K562 (cell line): ENCODE results near the gene RBSN. TPM values are rescaled to one million over a fixed set of nuclear protein-coding genes. Genes with fewer than 3 reads are reported as not detected.

Experiments
- ATAC-seq: fragments of 200-7000 bp; cut with Tn5 transposase; 3 replicates; pipeline ENCODE4 v1.9.1; 2020; ENCODE audit warnings: moderate library complexity
- BruUV-seq: library from RNA; stranded (reverse); fragments of 400-500 nt; replicated peaks from 2 replicates; lab custom pipeline; 2021; lab: Mats Ljungman, UMichigan
- CTCF ChIA-PET: fragments of 300-600 bp; formaldehyde crosslinking; extraction: SDS; loops from one replicate; lab custom pipeline; 2021; ENCODE audit warnings: low intra/inter-chr PET ratio; lab: Yijun Ruan, JAX
- POLR2A ChIA-PET: fragments of 300-600, 350-650 bp; sonication (Branson Sonifier 250); formaldehyde crosslinking; extraction: SDS; loops from one replicate; lab custom pipeline; 2021; ENCODE audit warnings: antibody characterized with exemption, inconsistent platforms; lab: Yijun Ruan, JAX
- DNase-seq, 4 experiments: peaks; one replicate each; pipeline versions ENCODE4 v3.0.0 to v3.0.0-alpha.2; 2011 to 2018; ENCODE audit warnings: low spot score in 3 of 4, mixed read lengths in 3 of 4; ENCODE audit errors: extremely low read depth in 1 of 4
- FAIRE-seq: peaks from 2 replicates; lab custom pipeline; 2011; peaks lifted over from hg19 to GRCh38; lab: Jason Lieb, UNC
- H2AFZ ChIP-seq: 2 replicates; pipeline ENCODE4 v1.6.0; 2011; ENCODE audit warnings: low read depth, low read length, control low read depth, inconsistent platforms
- H3K27ac ChIP-seq: fragments of 200-600 bp; 3 replicates; pipeline ENCODE4 v1.8.0; 2011; ENCODE audit warnings: low read depth, mild to moderate bottlenecking, control low read depth, inconsistent platforms, low read length, moderate library complexity, mixed read lengths; ENCODE audit errors: extremely low read depth
- H3K27me3 ChIP-seq, 2 experiments: fragments of 300-600 bp in 1 of 2; 2 replicates in 1 of 2; 3 replicates in 1 of 2; pipeline versions ENCODE4 v1.6.0 to v1.8.0; 2011; ENCODE audit warnings: inconsistent platforms in 2 of 2, low read length in 2 of 2, mild to moderate bottlenecking in 1 of 2, mixed read lengths in 1 of 2, moderate library complexity in 1 of 2; ENCODE audit not compliant: control insufficient read depth in 2 of 2, insufficient read depth in 2 of 2
- H3K36me3 ChIP-seq: fragments of 300-600 bp; 3 replicates; pipeline ENCODE4 v1.8.0; 2011; ENCODE audit warnings: mild to moderate bottlenecking, low read length, inconsistent platforms; ENCODE audit not compliant: control insufficient read depth, insufficient read depth
- H3K4me1 ChIP-seq, 2 experiments: fragments of 200-600 bp in 1 of 2; replicated peaks in 1 of 2; 2 replicates in 1 of 2; 3 replicates in 1 of 2; pipeline versions ENCODE4 v1.5.1 to v1.8.0; 2011; ENCODE audit warnings: inconsistent platforms in 2 of 2, low read length in 2 of 2, mild to moderate bottlenecking in 1 of 2, mixed read lengths in 1 of 2, moderate library complexity in 1 of 2; ENCODE audit not compliant: control insufficient read depth in 2 of 2, insufficient read depth in 2 of 2
- H3K4me2 ChIP-seq: 2 replicates; pipeline ENCODE4 v1.6.1; 2011; ENCODE audit warnings: low read length, control low read depth, inconsistent platforms, mixed read lengths; ENCODE audit not compliant: insufficient read depth
- H3K4me3 ChIP-seq: fragments of 200-600 bp; sonication (generic), shearing (Covaris generic); 2 replicates; pipeline ENCODE4 v1.5.1; 2016; ENCODE audit warnings: control low read depth, inconsistent platforms
- H3K79me2 ChIP-seq: fragments of 200-600 bp; 3 replicates; pipeline ENCODE4 v1.8.0; 2011; ENCODE audit warnings: low read length, inconsistent platforms; ENCODE audit not compliant: control insufficient read depth, insufficient read depth
- H3K9ac ChIP-seq, 2 experiments: 2 replicates each; pipeline versions ENCODE4 v1.6.0 to v1.6.1; 2011; ENCODE audit warnings: low read depth in 2 of 2, low read length in 2 of 2, control low read depth in 1 of 2, inconsistent platforms in 1 of 2, mild to moderate bottlenecking in 1 of 2, mixed read lengths in 1 of 2; ENCODE audit not compliant: insufficient read depth in 1 of 2
- H3K9me1 ChIP-seq: one replicate; pipeline ENCODE4 v1.6.0; 2011; ENCODE audit warnings: inconsistent platforms, mild to moderate bottlenecking, low read length, moderate library complexity; ENCODE audit not compliant: control insufficient read depth, insufficient read depth
- H3K9me3 ChIP-seq: replicated peaks from 2 replicates; pipeline ENCODE4 v1.5.1; 2011; ENCODE audit warnings: low read depth, low read length, inconsistent platforms; ENCODE audit not compliant: control insufficient read depth, insufficient read depth
- H4K20me1 ChIP-seq: replicated peaks from 2 replicates; pipeline ENCODE4 v1.6.1; 2011; ENCODE audit warnings: low read length, inconsistent platforms, mixed read lengths; ENCODE audit not compliant: control insufficient read depth, insufficient read depth
- ARNT ChIP-seq, 2 experiments: fragments of 450-650 bp; IDR thresholded peaks; 2 replicates each; pipeline ENCODE4 v1.6.1; 2016; ENCODE audit warnings: mild to moderate bottlenecking in 1 of 2
- CAMTA2 ChIP-seq: fragments of 250-450 bp; sonication (Bioruptor Pico); conservative IDR thresholded peaks from 2 replicates; pipeline ENCODE4 v1.5.1; 2022
- CBFA2T3 ChIP-seq: fragments of 450-650 bp; IDR thresholded peaks from 2 replicates; pipeline ENCODE4 v1.6.1; 2017
- ETV6 ChIP-seq, 3 experiments: fragments of 150-350 bp in 1 of 3; sonication (generic) in 1 of 3; formaldehyde crosslinking in 1 of 3; IDR thresholded peaks; 2 replicates each; pipeline versions ENCODE4 v1.6.1 to v1.8.0; 2014 to 2022; ENCODE audit warnings: borderline replicate concordance in 2 of 3, low read depth in 2 of 3, antibody characterized with exemption in 1 of 3, low read length in 1 of 3, mild to moderate bottlenecking in 1 of 3, missing genetic modification reagents in 1 of 3
- KLF10 ChIP-seq: fragments of 250-450 bp; sonication (Bioruptor Pico); IDR thresholded peaks from 2 replicates; pipeline ENCODE4 v1.6.1; 2021; ENCODE audit warnings: matching md5 sums
- PHTF2 ChIP-seq: fragments of 250-450 bp; sonication (Bioruptor Pico); IDR thresholded peaks from 2 replicates; pipeline ENCODE4 v1.5.0; 2021; ENCODE audit warnings: mild to moderate bottlenecking
- PTBP1 ChIP-seq: fragments of 200-400 bp; formaldehyde crosslinking; IDR thresholded peaks from 2 replicates; pipeline ENCODE4 v1.6.1; 2017; ENCODE audit warnings: low read depth, low read length
- TAF7 ChIP-seq: fragments of 450-650 bp; IDR thresholded peaks from 2 replicates; pipeline ENCODE4 v1.6.1; 2016; ENCODE audit warnings: missing genetic modification characterization, missing compliant biosample characterization
- TGIF2 ChIP-seq: sonication (generic); formaldehyde crosslinking; IDR thresholded peaks from 2 replicates; pipeline ENCODE4 v1.8.1; 2022; ENCODE audit warnings: mild to moderate bottlenecking, missing genetic modification reagents, moderate library complexity
- TRIM24 ChIP-seq, 2 experiments: fragments of 450-650 bp; IDR thresholded peaks; 2 replicates each; pipeline ENCODE4 v1.6.1; 2016
- U2AF2 ChIP-seq: fragments of 200-400 bp; formaldehyde crosslinking; optimal IDR thresholded peaks from 2 replicates; pipeline ENCODE3; 2017; ENCODE audit warnings: low read depth, mild to moderate bottlenecking, low read length
- ZBTB1 ChIP-seq: sonication (generic); formaldehyde crosslinking; IDR thresholded peaks from 2 replicates; pipeline ENCODE4 v1.8.1; 2023; ENCODE audit warnings: missing genetic modification reagents, low read depth, mild to moderate bottlenecking, borderline replicate concordance
- ZEB2 ChIP-seq: fragments of 450-650 bp; IDR thresholded peaks from 2 replicates; pipeline ENCODE4 v1.6.1; 2016
- ZNF217 ChIP-seq: sonication (generic); formaldehyde crosslinking; IDR thresholded peaks from 2 replicates; pipeline ENCODE4 v1.8.0; 2022; ENCODE audit warnings: mild to moderate bottlenecking, missing genetic modification reagents
- ZNF24 ChIP-seq: fragments of 450-650 bp; IDR thresholded peaks from 2 replicates; pipeline ENCODE4 v1.6.1; 2016
- ZSCAN32 ChIP-seq: fragments of 450-650 bp; formaldehyde crosslinking; IDR thresholded peaks from 2 replicates; pipeline ENCODE4 v1.4.0; 2020; ENCODE audit warnings: mild to moderate bottlenecking, moderate library complexity
- WGBS: fragments of 100-300 bp; shearing (Covaris generic); methylation state at CpG from one replicate; pipeline ENCODE4 v1.1.6; 2016; ENCODE audit warnings: low coverage, mixed read lengths; ENCODE audit not compliant: insufficient coverage; ENCODE audit errors: missing lambda C conversion rate; 5-methylcytosine and 5-hydroxymethylcytosine counted together
- in situ Hi-C: fragments of 300-500 bp; cut with MboI; formaldehyde crosslinking; loops from 4 replicates; pipeline ENCODE4 v1.15.0; 2018; ENCODE audit warnings: inconsistent platforms, mixed read lengths
- intact Hi-C: fragments of 100-400 bp; cut with micrococcal nuclease; formaldehyde crosslinking; loops from 2 replicates; pipeline ENCODE4 v1.14.2; 2022
- polyA plus RNA-seq, 8 experiments: library from polyadenylated mRNA; depleted of rRNA in 4 of 8; stranded (reverse) in 5 of 8; unstranded in 3 of 8; fragments of >200 nt; fragmentation: Nextera tagmentation in 2 of 8; fragmentation: Illumina TruSeq in 1 of 8; extraction: Ambion mirVana in 2 of 8; extraction: Trizol in 1 of 8; gene quantifications; 2 replicates each; pipeline versions ENCODE4 v1.2.1 to v1.2.3, GENCODE V29; 2011 to 2014; ENCODE audit warnings: inconsistent platforms in 1 of 8, missing spikeins in 1 of 8
- total RNA-seq, 7 experiments: library from RNA; depleted of rRNA in 6 of 7; stranded (reverse); fragments of >200 nt in 6 of 7; fragmentation: Illumina TruSeq in 2 of 7; extraction: Trizol in 2 of 7; gene quantifications; 2 replicates each; pipeline versions ENCODE4 v1.2.1 to v1.2.3, GENCODE V29; 2011 to 2021; ENCODE audit warnings: low replicate concordance in 1 of 7
- TF ChIP-seq, protein P1 (sequence below): fragments of 250-450 bp; sonication (Bioruptor Pico); IDR thresholded peaks from 2 replicates; pipeline ENCODE4 v1.5.0; 2021
- TF ChIP-seq, protein P2 (sequence below): fragments of 250-450 bp; sonication (Bioruptor Pico); IDR thresholded peaks from 2 replicates; pipeline ENCODE4 v1.8.0; 2021; ENCODE audit warnings: moderate library complexity, mild to moderate bottlenecking, inconsistent platforms
- TF ChIP-seq, protein P3 (sequence below): fragments of 450-650 bp; formaldehyde crosslinking; IDR thresholded peaks from 2 replicates; pipeline ENCODE4 v1.4.0; 2020; ENCODE audit warnings: mild to moderate bottlenecking, mixed read lengths

The RBSN gene
- total and polyA plus RNA-seq, 9 of the 15 experiments (the other 6 are each of a cell fraction or from before 2014, with no cell fraction given), result 2.9 to 19.6 (median 15.0) TPM

DNA sequence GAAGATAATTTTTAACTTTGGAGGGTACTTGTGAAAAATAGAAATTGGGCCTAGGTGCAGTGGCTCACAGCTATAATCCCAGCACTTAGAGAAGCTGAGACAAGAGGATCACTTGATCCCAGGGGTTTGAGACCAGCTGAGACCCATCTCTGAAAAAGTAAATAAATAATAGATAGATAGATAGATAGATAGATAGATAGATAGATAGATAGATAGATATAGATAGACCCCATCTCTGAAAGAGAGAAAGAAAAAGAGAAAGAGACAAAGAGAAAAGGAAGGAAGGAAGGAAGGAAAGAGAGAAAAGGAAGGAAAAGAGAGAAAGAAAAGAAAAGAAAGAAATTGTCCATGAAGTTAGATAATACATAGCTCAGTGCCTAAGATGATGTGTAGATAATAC lies 69.3 kb downstream of the RBSN start (continued):
- no peak for TF ChIP-seq ZBTB1
- TF ChIP-seq ARNT (IDR thresholded peaks at IDR 0.05), result no peak
- TF ChIP-seq ZSCAN32 (CRISPR knock-in tag), result no peak
- no peak for TF ChIP-seq KLF10 (CRISPR knock-in tag)
- TF ChIP-seq U2AF2, result no peak
- TF ChIP-seq, all 486 proteins: peak for 3

DNA sequence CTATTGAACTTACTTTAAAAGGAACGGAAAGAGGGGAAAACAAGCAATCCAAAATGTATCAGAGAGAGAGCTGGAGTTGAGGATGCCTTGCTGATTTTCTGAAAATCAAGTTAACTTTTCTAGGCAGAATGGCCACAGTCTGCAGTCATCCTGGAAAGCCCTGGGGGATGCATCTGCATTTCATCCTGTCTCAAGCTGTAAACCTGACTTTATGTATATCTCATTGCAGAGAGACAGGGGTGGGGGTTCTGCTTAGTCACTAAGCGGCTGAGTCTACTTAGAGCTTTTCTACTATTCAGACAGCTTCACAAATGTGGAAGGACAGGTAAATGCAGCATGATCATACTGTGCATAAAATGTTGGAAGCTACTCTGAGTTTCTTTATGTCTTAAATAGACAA lies 75.2 kb downstream of the RBSN start:
- Histone ChIP-seq H3K4me3 (no peak overlapping the region), H3K27ac (no peak overlapping the region), H3K9me1 (no peaks in the 10 kb centered on the region), H3K4me1 (no peaks in the 10 kb centered on the region), H3K27me3 (no peaks in the 10 kb centered on the region), H3K9me3 (no peaks in the 10 kb centered on the region)
- in situ Hi-C loops (no loop called here), intact Hi-C loops (no loop called here)
- BruUV-seq, result no TSS peak
- no peak for FAIRE-seq
- POLR2A ChIA-PET, result interaction anchor here (0.6 to 1.9 kb wide), 3 partner anchors 13 to 306 kb away, joined by 3 to 8 read pairs (median 3); no protein-coding TSS in a partner anchor
- TF ChIP-seq CBFA2T3 (no peak), ZNF24 (no peak), PTBP1 (no peak), TGIF2 (no peak), ZEB2 (no peak), ZNF217 (CRISPR knock-in tag) (no peak), CAMTA2 (CRISPR knock-in tag) (no peak), TAF7 (tag) (no peak), ETV6 (IDR thresholded peaks at IDR 0.05; ENCODE audit: borderline replicate concordance in 1 of 2, low read depth in 2 of 2, low read length in 1 of 2) (no peak), ETV6 (CRISPR knock-in tag; IDR thresholded peaks at IDR 0.05; ENCODE audit: borderline replicate concordance) (no peak), PHTF2 (CRISPR knock-in tag) (no peak), TRIM24 (IDR thresholded peaks at IDR 0.05) (no peak)
- TF ChIP-seq, protein P1, sequence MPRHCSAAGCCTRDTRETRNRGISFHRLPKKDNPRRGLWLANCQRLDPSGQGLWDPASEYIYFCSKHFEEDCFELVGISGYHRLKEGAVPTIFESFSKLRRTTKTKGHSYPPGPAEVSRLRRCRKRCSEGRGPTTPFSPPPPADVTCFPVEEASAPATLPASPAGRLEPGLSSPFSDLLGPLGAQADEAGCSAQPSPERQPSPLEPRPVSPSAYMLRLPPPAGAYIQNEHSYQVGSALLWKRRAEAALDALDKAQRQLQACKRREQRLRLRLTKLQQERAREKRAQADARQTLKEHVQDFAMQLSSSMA, result no peak
- TF ChIP-seq, protein P2, sequence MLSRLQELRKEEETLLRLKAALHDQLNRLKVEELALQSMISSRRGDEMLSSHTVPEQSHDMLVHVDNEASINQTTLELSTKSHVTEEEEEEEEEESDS (CRISPR knock-in tag), result no peak
- TF ChIP-seq, protein P3, sequence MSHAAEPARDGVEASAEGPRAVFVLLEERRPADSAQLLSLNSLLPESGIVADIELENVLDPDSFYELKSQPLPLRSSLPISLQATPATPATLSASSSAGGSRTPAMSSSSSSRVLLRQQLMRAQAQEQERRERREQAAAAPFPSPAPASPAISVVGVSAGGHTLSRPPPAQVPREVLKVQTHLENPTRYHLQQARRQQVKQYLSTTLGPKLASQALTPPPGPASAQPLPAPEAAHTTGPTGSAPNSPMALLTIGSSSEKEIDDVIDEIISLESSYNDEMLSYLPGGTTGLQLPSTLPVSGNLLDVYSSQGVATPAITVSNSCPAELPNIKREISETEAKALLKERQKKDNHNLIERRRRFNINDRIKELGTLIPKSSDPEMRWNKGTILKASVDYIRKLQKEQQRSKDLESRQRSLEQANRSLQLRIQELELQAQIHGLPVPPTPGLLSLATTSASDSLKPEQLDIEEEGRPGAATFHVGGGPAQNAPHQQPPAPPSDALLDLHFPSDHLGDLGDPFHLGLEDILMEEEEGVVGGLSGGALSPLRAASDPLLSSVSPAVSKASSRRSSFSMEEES (CRISPR knock-in tag), result no peak
- TF ChIP-seq, all 486 proteins: peak for 0
- no peak for ATAC-seq
- 88% methylated on average over 2 of the region's 2 CpGs for WGBS
- CTCF ChIA-PET, result no interaction called here
- Histone ChIP-seq H3K9ac (no peak overlapping the region), H3K4me2 (no peak overlapping the region), H2AFZ (no peak overlapping the region), H3K36me3 (peaks cover 78% of the 10 kb centered on the region), H4K20me1 (peaks cover 6% of the 10 kb centered on the region; the same call in 1 of the 2 replicates), H3K79me2 (no peaks in the 10 kb centered on the region)
- no peak for DNase-seq
